Esophagus squamous epithelium (tissue), 5 donors: ENCODE measurements around the gene CNTNAP4. TPM values are rescaled to one million over a fixed set of nuclear protein-coding genes. Genes with fewer than 3 reads are reported as not detected.

ENCODE experiments used
- DNase-seq: peaks from one replicate; lab custom pipeline; 2025; lab: John Stamatoyannopoulos, UW
- H3K27ac ChIP-seq, 4 donors: fragments of 200-600 bp; sonication (generic); one replicate each; pipeline ENCODE4 v1.5.1; 2016 to 2019; ENCODE audit warnings: mild to moderate bottlenecking in 1 of 4
- H3K27me3 ChIP-seq, 4 donors: fragments of 200-600 bp; sonication (generic); 1 replicate in 3 of 4; 2 replicates in 1 of 4; pipeline versions ENCODE4 v1.5.1 to v1.6.0; 2017 to 2021; ENCODE audit warnings: antibody characterized with exemption in 1 of 4
- H3K36me3 ChIP-seq, 3 donors: fragments of 200-600 bp; sonication (generic); one replicate each; pipeline ENCODE4 v1.5.1; 2016 to 2019
- H3K4me1 ChIP-seq, 3 donors: fragments of 200-600 bp; sonication (generic); one replicate each; pipeline ENCODE4 v1.5.1; 2017 to 2019
- H3K4me3 ChIP-seq, 4 donors: fragments of 200-600 bp; sonication (generic); 1 replicate in 3 of 4; 2 replicates in 1 of 4; pipeline ENCODE4 v1.5.1; 2016 to 2019; ENCODE audit warnings: mild to moderate bottlenecking in 2 of 4, moderate library complexity in 1 of 4
- H3K9me3 ChIP-seq, 3 donors: fragments of 200-600 bp; sonication (generic); one replicate each; pipeline ENCODE4 v1.5.1; 2016 to 2019
- CTCF ChIP-seq, 6 experiments: fragments of 450-650 bp in 4 of 6; fragments of 200-600 bp in 2 of 6; sonication (generic) in 2 of 6; IDR thresholded peaks; one replicate each; pipeline ENCODE4 v1.5.1; 2016 to 2019; ENCODE audit warnings: antibody characterized with exemption in 6 of 6, mild to moderate bottlenecking in 4 of 6, moderate library complexity in 4 of 6
- POLR2A ChIP-seq, 4 donors: fragments of 450-650 bp; IDR thresholded peaks; one replicate each; pipeline ENCODE4 v1.6.1; 2017; ENCODE audit warnings: antibody characterized with exemption in 4 of 4, mild to moderate bottlenecking in 4 of 4, moderate library complexity in 3 of 4
- WGBS, 2 donors: methylation state at CpG; one replicate each; pipeline ENCODE4 v1.1.5; 2018; 5-methylcytosine and 5-hydroxymethylcytosine counted together
- intact Hi-C: fragments of 100-400 bp; cut with DNase I; formaldehyde crosslinking; loops from one replicate; pipeline ENCODE4 v1.15.0; 2022
- total RNA-seq, 4 donors: library from RNA; depleted of rRNA; stranded (reverse); fragments of >200 nt; gene quantifications; one replicate each; pipeline ENCODE4 v1.1.0, GENCODE V29; 2016
- donor health status: DM: yes; HTN: yes; CAD: no.

The CNTNAP4 gene
- total RNA-seq, 4 donors from 2014 or later: not detected

- H3K27ac ChIP-seq: no peak overlapping the region
- 41 to 46% methylated on average over 1 of the region's 1 CpG for WGBS, 2 donors
These were observed 132.5 kb downstream of the CNTNAP4 start for GRCh38 chr16:76409706-76410105.

GRCh38 chr16:76421571-76421970 is 144.4 kb downstream of the CNTNAP4 start:
- DNase-seq: no peak
- no peak overlapping the region for H3K27ac ChIP-seq
- H3K9me3 ChIP-seq: no peaks in the 10 kb centered on the region
- no peaks in the 10 kb centered on the region for H3K4me1 ChIP-seq
- no peaks in the 10 kb centered on the region for H3K36me3 ChIP-seq
- no peaks in the 10 kb centered on the region for H3K27me3 ChIP-seq
- H3K4me3 ChIP-seq: no peak overlapping the region
- WGBS, 2 donors: 38 to 43% methylated on average over 2 of the region's 2 CpGs
- intact Hi-C loops: no loop called here
- TF ChIP-seq POLR2A (IDR thresholded peaks at IDR 0.05) (no peak), CTCF (IDR thresholded peaks at IDR 0.05) (no peak)

More at GRCh38 chr16:76409706-76410105, 132.5 kb downstream of the CNTNAP4 start:
- DNase-seq: no peak
- Histone ChIP-seq H3K9me3 (no peaks in the 10 kb centered on the region), H3K4me1 (no peaks in the 10 kb centered on the region), H3K4me3 (no peak overlapping the region), H3K36me3 (no peaks in the 10 kb centered on the region), H3K27me3 (no peaks in the 10 kb centered on the region)
- intact Hi-C loops: no loop called here
- TF ChIP-seq POLR2A (IDR thresholded peaks at IDR 0.05): no peak
- no peak for TF ChIP-seq CTCF (IDR thresholded peaks at IDR 0.05)

GRCh38 chr16:76428858-76429257 is 151.7 kb downstream of the CNTNAP4 start:
- intact Hi-C loops: no loop called here
- H3K36me3 ChIP-seq: no peaks in the 10 kb centered on the region
- H3K27me3 ChIP-seq: no peaks in the 10 kb centered on the region
- 78 to 83% methylated on average over 5 of the region's 5 CpGs for WGBS, 2 donors
- TF ChIP-seq CTCF (IDR thresholded peaks at IDR 0.05): no peak
- no peak for TF ChIP-seq POLR2A (IDR thresholded peaks at IDR 0.05)
- no peaks in the 10 kb centered on the region for H3K9me3 ChIP-seq
- DNase-seq: no peak
- H3K27ac ChIP-seq: no peak overlapping the region
- H3K4me1 ChIP-seq: no peaks in the 10 kb centered on the region
- no peak overlapping the region for H3K4me3 ChIP-seq

- no peaks in the 10 kb centered on the region for H3K36me3 ChIP-seq
- intact Hi-C loops: no loop called here
- H3K9me3 ChIP-seq: no peaks in the 10 kb centered on the region
- WGBS, 2 donors: 39 to 56% methylated on average over 3 of the region's 3 CpGs
- H3K4me3 ChIP-seq: no peak overlapping the region
- no peak overlapping the region for H3K27ac ChIP-seq
- no peaks in the 10 kb centered on the region for H3K4me1 ChIP-seq
- no peak for DNase-seq
- H3K27me3 ChIP-seq: no peaks in the 10 kb centered on the region
- TF ChIP-seq POLR2A (IDR thresholded peaks at IDR 0.05) (no peak), CTCF (IDR thresholded peaks at IDR 0.05) (no peak)
These were observed 164.2 kb downstream of the CNTNAP4 start for GRCh38 chr16:76441391-76441790.

GRCh38 chr16:76441876-76442275 is 164.7 kb downstream of the CNTNAP4 start:
- intact Hi-C loops: no loop called here
- 41 to 49% methylated on average over 3 of the region's 3 CpGs for WGBS, 2 donors

More at GRCh38 chr16:76441876-76442275, 164.7 kb downstream of the CNTNAP4 start:
- Histone ChIP-seq H3K9me3 (no peaks in the 10 kb centered on the region), H3K4me3 (no peak overlapping the region), H3K4me1 (no peaks in the 10 kb centered on the region), H3K27me3 (no peaks in the 10 kb centered on the region), H3K27ac (no peak overlapping the region), H3K36me3 (no peaks in the 10 kb centered on the region)
- TF ChIP-seq CTCF (IDR thresholded peaks at IDR 0.05) (no peak), POLR2A (IDR thresholded peaks at IDR 0.05) (no peak)
- no peak for DNase-seq
